Left ventricle myocardium inferior (tissue), 1 donor: Measurements from ENCODE around the gene QSOX2. TPM values are rescaled to one million over a fixed set of nuclear protein-coding genes. Genes with fewer than 3 reads are reported as not detected.

Source experiments
- DNase-seq: peaks from one replicate; pipeline ENCODE4 v3.0.0-alpha.2; 2020
- H3K27ac ChIP-seq: fragments of 200-600 bp; replicated peaks from 2 replicates; pipeline ENCODE4 v1.8.0; 2021
- H3K27me3 ChIP-seq: fragments of 200-600 bp; 2 replicates; pipeline ENCODE4 v1.8.0; 2021; ENCODE audit warnings: low read depth
- H3K36me3 ChIP-seq: fragments of 200-600 bp; 2 replicates; pipeline ENCODE4 v1.8.0; 2021
- H3K4me1 ChIP-seq: fragments of 200-600 bp; 2 replicates; pipeline ENCODE4 v1.8.0; 2021
- H3K4me3 ChIP-seq: fragments of 200-600 bp; 2 replicates; pipeline ENCODE4 v1.8.0; 2021; ENCODE audit warnings: mild to moderate bottlenecking, moderate library complexity
- H3K9me3 ChIP-seq: fragments of 200-600 bp; replicated peaks from 2 replicates; pipeline ENCODE4 v1.8.0; 2021
- intact Hi-C: fragments of 100-400 bp; cut with micrococcal nuclease; formaldehyde crosslinking; loops from one replicate; pipeline ENCODE4 v1.11.0; 2022
- long read RNA-seq: library from polyadenylated mRNA; unstranded; transcript quantifications from one replicate; pipeline ENCODE4 v2.0.0, GENCODE V29; 2021
- total RNA-seq: library from RNA; stranded (reverse); fragmentation: NEBNext Ultra II Directional; extraction: Animal tissue kit (Norgen Biotek cat#: 25700); gene quantifications from one replicate; pipeline ENCODE4 v1.2.1, GENCODE V29; 2021
- TF ChIP-seq, protein P1 (sequence below): fragments of 200-600 bp; IDR thresholded peaks from 2 replicates; pipeline ENCODE4 v1.8.0; 2021; ENCODE audit warnings: antibody characterized with exemption, mild to moderate bottlenecking, borderline replicate concordance
- donor health status: DM: no; HTN: yes; CAD: no; lungs with severe emphysema.

Gene QSOX2, protein sequence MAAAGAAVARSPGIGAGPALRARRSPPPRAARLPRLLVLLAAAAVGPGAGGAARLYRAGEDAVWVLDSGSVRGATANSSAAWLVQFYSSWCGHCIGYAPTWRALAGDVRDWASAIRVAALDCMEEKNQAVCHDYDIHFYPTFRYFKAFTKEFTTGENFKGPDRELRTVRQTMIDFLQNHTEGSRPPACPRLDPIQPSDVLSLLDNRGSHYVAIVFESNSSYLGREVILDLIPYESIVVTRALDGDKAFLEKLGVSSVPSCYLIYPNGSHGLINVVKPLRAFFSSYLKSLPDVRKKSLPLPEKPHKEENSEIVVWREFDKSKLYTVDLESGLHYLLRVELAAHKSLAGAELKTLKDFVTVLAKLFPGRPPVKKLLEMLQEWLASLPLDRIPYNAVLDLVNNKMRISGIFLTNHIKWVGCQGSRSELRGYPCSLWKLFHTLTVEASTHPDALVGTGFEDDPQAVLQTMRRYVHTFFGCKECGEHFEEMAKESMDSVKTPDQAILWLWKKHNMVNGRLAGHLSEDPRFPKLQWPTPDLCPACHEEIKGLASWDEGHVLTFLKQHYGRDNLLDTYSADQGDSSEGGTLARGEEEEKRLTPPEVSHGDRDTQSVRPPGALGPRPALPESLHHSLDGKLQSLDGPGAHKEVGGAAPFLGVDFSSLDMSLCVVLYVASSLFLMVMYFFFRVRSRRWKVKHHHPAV
- 8.0 TPM for total RNA-seq
- long read RNA-seq, partial matches to known transcripts, result 0 of 1 reads
- long read RNA-seq, other reads (novel, unspliced or antisense), result 1 of 1 reads

- peaks cover 52% of the 10 kb centered on the region for H3K4me1 ChIP-seq
- H3K27me3 ChIP-seq, result no peaks in the 10 kb centered on the region
- H3K9me3 ChIP-seq, result no peaks in the 10 kb centered on the region
- H3K27ac ChIP-seq, result peak within 1 kb of the TSS; percentile 51
- peak; percentile 86 for DNase-seq
- no peaks in the 10 kb centered on the region for H3K36me3 ChIP-seq
- H3K4me3 ChIP-seq, result peak within 1 kb of the TSS; percentile 89
- intact Hi-C loops, result no loop called here
- TF ChIP-seq, protein P1, sequence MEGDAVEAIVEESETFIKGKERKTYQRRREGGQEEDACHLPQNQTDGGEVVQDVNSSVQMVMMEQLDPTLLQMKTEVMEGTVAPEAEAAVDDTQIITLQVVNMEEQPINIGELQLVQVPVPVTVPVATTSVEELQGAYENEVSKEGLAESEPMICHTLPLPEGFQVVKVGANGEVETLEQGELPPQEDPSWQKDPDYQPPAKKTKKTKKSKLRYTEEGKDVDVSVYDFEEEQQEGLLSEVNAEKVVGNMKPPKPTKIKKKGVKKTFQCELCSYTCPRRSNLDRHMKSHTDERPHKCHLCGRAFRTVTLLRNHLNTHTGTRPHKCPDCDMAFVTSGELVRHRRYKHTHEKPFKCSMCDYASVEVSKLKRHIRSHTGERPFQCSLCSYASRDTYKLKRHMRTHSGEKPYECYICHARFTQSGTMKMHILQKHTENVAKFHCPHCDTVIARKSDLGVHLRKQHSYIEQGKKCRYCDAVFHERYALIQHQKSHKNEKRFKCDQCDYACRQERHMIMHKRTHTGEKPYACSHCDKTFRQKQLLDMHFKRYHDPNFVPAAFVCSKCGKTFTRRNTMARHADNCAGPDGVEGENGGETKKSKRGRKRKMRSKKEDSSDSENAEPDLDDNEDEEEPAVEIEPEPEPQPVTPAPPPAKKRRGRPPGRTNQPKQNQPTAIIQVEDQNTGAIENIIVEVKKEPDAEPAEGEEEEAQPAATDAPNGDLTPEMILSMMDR, result no peak
These were observed at the start of gene QSOX2 for GRCh38 chr9:136245219-136246150. QSOX2 (minus strand) TSS chr9:136245812; CDS start chr9:136245803, 9 bp downstream.

DNA sequence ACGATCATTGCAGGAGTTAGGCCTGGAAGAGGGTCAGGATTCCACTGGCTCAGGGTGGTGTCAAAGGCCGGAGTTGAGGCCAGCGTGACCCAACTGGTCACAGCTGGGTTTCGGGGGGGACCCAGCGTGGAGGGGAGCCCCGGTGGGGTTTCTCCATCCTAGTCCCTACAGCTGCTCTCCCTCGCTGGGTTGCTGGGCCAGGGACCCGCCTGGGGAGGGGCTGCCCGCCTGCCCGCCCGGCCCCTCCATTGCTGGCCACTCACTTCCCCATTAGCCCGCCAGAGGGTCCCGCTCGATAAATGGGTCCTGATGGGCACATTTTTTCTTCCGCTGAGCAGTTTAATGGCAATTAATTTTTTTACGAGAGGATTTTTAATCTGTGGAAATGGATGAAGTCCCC lies 49.4 kb upstream of the QSOX2 start:
- H3K27me3 ChIP-seq, result peaks cover 50% of the 10 kb centered on the region

DNA sequence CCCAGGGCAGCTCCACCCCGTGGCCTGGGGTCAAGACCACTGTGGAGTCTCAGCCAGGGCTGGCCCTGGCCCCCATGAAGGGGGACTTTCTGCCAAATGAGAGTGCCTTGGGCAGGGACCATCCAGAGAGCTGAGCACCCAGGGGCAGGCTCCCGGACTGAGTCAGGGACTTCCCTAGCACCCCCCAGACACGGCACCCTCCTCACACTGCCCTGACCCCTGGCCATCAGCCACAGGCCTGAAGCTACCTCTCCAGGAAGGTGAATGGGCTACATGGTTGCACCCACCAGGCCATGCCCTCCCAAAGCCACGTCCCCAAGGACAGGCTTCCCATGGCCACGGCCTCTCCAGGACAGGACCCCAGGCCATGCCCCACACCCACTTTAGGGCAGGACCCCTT lies 48.8 kb upstream of the QSOX2 start:
- H3K4me1 ChIP-seq, result no peaks in the 10 kb centered on the region
- DNase-seq, result no peak
- TF ChIP-seq, protein P1, result no peak
- intact Hi-C loops, result no loop called here
- no peaks in the 10 kb centered on the region for H3K36me3 ChIP-seq
- peaks cover 51% of the 10 kb centered on the region for H3K27me3 ChIP-seq
- no peak overlapping the region for H3K27ac ChIP-seq
- no peaks in the 10 kb centered on the region for H3K9me3 ChIP-seq
- H3K4me3 ChIP-seq, result no peak overlapping the region

More for the DNA sequence above, 49.4 kb upstream of the QSOX2 start:
- no peak for DNase-seq
- Histone ChIP-seq H3K9me3 (no peaks in the 10 kb centered on the region), H3K36me3 (no peaks in the 10 kb centered on the region), H3K4me1 (no peaks in the 10 kb centered on the region), H3K27ac (no peak overlapping the region), H3K4me3 (no peak overlapping the region)
- TF ChIP-seq, protein P1, result no peak
- intact Hi-C loops, result no loop called here

DNA sequence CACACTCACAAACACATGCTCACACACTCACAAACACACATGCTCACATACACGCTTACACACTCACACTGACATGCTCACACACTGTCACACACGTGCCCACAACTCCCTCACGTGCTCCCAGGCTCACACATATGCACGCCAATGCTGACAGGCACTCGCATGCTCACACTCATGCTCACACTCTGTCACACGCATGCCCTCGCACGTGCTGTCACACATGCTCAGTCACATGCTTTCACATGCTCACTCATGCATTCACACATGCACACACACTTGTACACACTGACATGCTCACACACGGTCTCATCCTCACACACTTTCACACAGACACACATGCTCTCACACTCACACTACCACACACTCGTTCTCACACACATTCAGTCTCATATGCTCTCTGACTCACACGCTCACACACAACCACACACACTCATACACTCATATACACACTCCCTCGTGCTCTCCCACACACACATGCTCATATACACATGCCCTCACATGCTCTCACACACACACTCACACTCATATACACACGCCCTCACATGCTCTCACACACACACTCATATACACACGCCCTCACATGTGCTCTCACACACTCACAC lies 48.0 kb upstream of the QSOX2 start:
- H3K27ac ChIP-seq, result no peak overlapping the region
- intact Hi-C loops, result no loop called here
- TF ChIP-seq, protein P1, result no peak
- no peaks in the 10 kb centered on the region for H3K4me1 ChIP-seq
- H3K4me3 ChIP-seq, result no peak overlapping the region
- no peaks in the 10 kb centered on the region for H3K36me3 ChIP-seq
- no peak for DNase-seq
- H3K27me3 ChIP-seq, result peaks cover 52% of the 10 kb centered on the region
- no peaks in the 10 kb centered on the region for H3K9me3 ChIP-seq
